A673 (cell line): ENCODE data around the gene ITGA6.

Experiments
- EZH2 ChIP-seq: fragments of 200-600 bp; sonication (generic); IDR thresholded peaks from 2 replicates; pipeline ENCODE4 v1.6.1; 2017; ENCODE audit warnings: borderline replicate concordance, low read depth, mild to moderate bottlenecking, mixed read lengths, antibody characterized with exemption, low read length; ENCODE audit not compliant: poor library complexity, severe bottlenecking
- TF ChIP-seq, protein P1 (sequence below): fragments of 300-800, 200-600 bp; sonication (generic); conservative IDR thresholded peaks from 2 replicates; pipeline ENCODE4 v1.5.1; 2017; ENCODE audit warnings: low read depth, mild to moderate bottlenecking, antibody characterized with exemption, low read length, moderate library complexity, mixed read lengths

GRCh38 chr2:172535119-172535518 is 107.7 kb downstream of the ITGA6 start:
- TF ChIP-seq, protein P1, sequence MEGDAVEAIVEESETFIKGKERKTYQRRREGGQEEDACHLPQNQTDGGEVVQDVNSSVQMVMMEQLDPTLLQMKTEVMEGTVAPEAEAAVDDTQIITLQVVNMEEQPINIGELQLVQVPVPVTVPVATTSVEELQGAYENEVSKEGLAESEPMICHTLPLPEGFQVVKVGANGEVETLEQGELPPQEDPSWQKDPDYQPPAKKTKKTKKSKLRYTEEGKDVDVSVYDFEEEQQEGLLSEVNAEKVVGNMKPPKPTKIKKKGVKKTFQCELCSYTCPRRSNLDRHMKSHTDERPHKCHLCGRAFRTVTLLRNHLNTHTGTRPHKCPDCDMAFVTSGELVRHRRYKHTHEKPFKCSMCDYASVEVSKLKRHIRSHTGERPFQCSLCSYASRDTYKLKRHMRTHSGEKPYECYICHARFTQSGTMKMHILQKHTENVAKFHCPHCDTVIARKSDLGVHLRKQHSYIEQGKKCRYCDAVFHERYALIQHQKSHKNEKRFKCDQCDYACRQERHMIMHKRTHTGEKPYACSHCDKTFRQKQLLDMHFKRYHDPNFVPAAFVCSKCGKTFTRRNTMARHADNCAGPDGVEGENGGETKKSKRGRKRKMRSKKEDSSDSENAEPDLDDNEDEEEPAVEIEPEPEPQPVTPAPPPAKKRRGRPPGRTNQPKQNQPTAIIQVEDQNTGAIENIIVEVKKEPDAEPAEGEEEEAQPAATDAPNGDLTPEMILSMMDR = no peak
- no peak for TF ChIP-seq EZH2
